Activated CD4-positive, alpha-beta T cell treated with anti-CD3 and anti-CD28 coated beads, Interleukin-2, amount 50 U/mL, for 48 hours (primary cell): ENCODE results near the gene ASIC4.

ENCODE experiments used
- DNase-seq, 2 experiments: peaks; one replicate each; pipeline ENCODE4 v3.0.0-alpha.2; 2020

The ASIC4 gene

DNA sequence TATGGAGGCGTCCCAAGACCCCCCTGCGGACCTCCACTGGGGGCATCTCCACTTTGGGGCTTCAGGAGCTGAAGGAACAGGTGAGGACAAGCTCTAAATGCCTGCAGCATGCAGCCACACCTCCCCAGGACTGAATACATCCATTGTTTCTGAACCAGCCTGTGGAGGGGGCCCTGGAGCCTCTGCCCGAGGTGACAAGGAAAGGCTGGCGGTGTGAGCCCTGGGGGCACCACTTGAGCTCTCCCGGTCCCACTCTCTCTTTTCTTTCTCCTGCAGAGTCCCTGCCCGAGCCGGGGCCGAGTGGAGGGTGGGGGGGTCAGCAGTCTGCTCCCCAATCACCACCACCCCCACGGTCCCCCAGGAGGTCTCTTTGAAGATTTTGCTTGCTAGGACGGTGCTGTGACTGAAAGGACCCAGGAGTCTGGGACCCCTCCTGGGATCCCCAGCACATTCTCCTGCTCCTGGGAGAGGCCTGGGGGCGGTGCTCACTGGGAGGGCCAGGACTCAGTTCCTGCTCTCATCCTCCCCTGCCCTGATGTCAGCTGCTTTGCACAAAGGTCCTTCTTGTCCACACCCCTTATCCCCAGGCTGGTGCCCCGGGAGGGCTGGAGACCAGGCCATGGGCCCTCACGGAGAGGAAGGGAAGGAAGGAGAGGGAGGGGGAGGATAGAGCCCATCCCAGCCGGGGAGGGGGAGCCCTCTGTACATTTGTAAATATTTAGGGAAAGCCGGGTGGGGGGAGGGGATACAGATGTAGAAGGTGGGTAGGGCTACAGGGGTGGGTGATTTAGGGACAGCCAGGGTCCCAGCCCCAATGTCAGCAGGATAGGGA lies 23.6 kb downstream of the ASIC4 start:
- no peak for DNase-seq

- no peak for DNase-seq
Observed at GRCh38 chr2:219538504-219538951, 24.2 kb downstream of the ASIC4 start.

DNA sequence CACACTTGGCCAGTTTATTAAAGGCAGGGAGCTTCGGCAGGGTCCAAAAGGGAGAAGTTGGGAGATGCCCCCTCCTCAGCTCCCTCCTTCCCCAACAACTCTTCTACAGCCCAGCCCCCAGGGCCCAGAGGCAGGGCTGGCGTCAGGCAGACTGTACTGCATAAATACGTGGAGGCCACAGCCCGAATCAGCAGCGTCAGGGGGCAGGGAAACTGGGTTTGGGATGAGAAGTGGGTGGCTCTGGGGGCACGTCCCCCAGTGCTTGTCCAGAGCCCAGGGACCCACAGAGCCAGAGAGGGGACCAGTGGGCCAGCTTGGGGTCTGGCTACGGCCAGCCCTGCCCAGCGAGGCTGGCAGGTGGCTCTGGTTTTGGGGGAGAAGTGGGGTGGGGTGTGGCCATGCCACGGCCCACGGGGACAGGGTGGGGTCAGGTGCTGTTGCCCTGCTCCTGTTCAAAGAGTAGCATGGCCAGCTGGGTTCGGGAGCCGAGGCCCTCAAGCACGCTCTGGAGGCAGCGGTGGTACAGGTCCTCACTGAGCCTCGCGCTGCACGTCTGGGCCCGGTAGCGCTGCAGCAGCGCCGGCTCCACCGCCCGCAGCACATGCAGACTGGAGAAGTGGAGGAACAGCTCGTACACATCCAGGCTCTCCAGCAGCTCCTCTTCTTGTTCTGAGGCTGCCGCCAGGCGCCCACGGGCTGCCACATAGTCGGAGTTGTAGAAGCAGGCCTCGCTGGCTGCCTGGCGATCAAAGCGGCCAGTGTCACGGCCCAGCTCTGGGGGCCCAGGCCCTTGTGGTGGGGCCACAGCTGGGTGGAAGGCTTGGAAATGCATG lies 24.9 kb downstream of the ASIC4 start:
- no peak for DNase-seq

- DNase-seq = no peak
Observed at GRCh38 chr2:219539926-219540678, 25.8 kb downstream of the ASIC4 start.

DNA sequence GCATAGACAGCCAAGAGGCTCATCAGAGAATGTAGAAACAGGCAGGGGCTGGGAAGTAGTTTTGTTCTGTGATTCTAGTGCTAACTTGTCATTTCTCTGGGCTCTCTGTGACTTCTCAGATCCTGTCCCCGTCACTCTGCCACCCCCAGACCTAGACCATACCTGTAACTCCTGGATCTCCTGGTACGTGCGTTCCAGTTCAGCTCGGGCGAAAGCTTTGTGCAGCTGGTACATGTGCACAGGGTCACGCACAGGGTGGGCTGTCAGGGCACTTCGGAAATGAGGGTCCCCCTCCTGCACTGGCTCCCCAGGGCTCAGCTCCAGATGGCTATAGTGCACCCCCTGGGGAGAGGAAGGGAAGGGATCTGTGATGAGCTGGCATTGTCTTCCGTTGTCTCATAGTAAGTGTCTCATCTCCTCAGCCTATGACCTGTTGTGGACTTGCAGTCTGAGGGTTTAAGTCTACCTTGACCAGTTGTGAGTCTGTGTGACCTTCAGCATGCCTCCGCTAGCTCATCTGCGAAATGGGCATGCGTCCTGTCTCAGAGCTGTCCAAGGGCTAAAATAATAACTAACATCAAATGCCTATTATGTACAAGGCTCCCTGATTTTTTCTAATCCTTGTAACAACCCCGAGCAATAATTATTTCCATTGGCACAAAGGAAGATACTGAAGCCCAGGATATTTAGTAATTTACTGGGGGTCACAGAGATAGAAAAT lies 26.7 kb downstream of the ASIC4 start:
- no peak for DNase-seq

- DNase-seq = peak; percentile 90 to 92
Observed at GRCh38 chr2:219541611-219542180, 27.4 kb downstream of the ASIC4 start.

- no peak for DNase-seq
Observed at GRCh38 chr2:219542931-219543595, 28.8 kb downstream of the ASIC4 start.

DNA sequence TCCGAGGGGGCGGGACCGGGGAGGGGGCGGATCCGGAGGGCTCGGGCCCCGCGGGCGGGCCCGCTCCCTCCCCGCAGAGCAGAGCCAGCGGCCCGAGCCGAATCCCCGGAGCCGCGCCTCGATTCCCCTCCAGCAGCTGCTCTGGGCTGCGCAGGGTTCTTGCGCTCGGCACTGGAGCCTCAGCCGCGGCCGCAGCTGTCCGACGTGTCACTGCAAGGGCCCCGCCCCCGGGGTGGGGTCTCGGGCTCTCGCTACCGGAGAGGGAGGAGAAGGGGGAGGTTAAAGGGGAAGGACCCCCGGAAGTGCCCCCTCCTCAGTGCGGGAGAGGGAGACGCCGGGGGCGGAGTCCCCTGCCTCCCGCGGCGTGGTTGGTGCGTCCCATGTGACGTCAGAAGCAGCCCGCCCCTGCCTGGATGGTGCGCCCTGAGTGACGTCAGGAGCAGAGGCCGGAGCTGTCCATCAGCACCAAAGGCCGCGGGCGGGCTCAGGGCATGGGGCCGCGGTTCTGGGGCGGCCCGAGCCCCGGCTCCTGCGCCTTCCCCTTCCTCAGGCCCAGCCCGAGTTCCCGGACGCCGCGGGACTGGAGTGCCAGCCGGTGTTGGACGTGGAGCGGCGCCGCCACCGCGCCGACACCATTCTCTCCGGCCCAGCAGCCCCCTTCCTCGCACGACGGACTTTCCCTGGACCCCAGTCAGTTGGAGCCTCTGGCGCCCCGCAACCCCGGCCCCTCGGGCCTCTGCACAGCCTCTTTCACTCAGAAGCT lies 29.5 kb downstream of the ASIC4 start, which contains the start of the genes CHPF and TMEM198:
Gene CHPF, minus strand, starts transcription at position 214 of the 763 bp plus-strand sequence. CDS start 271 bp downstream, outside the sequence.
Gene TMEM198, plus strand, starts transcription at position 433 of the 763 bp plus-strand sequence. CDS start 700 bp downstream, outside the sequence.
- DNase-seq = peak; percentile 96 to 97

GRCh38 chr2:219544567-219544966 lies 30.3 kb downstream of the ASIC4 start:
- DNase-seq = no peak

GRCh38 chr2:219545295-219545942 lies 31.1 kb downstream of the ASIC4 start:
- DNase-seq = no peak

- DNase-seq = no peak
Observed at GRCh38 chr2:219545943-219546352, 31.7 kb downstream of the ASIC4 start.

DNA sequence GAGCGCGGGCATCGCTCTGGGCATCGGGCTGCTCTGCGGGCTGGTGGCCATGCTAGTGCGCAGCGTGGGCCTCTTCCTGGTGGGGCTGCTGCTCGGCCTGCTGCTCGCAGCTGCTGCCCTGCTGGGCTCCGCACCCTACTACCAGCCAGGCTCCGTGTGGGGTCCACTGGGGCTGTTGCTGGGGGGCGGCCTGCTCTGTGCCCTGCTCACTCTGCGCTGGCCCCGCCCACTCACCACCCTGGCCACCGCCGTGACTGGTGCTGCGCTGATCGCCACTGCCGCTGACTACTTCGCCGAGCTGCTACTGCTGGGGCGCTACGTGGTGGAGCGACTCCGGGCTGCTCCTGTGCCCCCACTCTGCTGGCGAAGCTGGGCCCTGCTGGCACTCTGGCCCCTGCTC lies 33.3 kb downstream of the ASIC4 start:
- DNase-seq = no peak

- no peak for DNase-seq
Observed at GRCh38 chr2:219548990-219549389, 34.7 kb downstream of the ASIC4 start.

DNA sequence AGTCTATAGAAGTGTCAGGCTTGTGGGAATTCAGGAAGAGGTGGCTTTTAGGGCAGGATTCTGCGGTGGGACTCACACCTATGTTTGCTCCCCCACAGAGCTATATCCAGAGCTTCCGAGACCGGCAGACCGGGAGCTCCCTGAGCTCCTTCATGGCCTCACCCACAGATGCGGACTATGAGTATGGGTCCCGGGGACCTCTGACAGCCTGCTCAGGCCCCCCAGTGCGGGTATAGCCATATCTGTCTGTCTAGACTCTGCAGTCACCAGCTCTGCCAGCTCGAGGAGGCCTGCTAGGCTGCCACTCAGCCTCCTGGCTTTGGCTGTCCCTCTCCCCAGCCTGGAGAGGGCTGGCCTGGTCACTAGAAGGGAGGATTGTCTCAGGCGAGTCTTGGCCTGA lies 35.3 kb downstream of the ASIC4 start:
- DNase-seq = no peak

DNA sequence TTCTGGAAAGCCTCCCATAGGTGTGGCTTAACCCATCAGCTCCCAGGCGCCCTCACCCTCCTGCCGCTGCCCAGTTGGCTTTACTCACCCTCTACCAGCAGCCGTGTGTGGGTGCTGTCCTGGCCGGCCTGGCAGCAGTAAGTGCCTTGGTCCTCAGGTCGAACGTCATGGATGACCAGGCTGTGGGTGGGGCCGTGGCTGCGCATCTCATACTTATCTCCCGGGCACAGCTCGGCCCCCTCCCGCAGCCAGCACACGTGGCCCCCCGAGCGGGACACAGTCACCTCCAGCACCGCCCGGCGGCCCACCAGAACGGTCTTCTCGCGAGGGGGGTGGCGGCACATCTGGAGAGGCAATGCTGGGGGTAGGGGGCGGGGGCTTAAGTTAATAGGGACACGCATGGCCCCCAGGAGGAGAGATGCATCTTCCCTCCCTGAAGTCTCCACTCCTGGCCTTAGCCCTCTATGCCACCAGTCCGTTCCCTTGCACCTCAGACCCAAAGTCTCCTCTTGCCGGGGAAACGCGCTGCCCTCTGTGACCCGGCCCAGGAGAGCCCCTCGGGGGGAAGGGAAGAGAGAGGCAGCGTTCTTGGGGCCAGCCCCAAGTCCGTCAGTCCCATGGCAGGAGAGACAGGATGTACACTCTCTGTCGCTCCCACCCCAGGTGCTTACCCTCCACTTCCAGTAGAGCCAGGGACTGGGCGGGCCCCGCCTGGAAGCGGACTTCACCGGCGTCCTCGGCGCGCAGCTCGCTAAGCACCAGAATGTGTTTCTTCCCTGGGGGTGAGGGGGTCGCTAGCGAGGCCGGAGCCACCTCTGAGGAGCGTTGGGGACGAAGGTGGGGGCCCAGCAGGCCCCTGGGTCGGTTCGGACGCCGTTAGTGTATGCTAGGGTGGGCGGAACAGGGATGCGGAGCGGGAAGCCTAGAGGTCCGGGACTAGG lies 37.4 kb downstream of the ASIC4 start:
- peak in 1 of 2 experiments; percentile 27 for DNase-seq

- DNase-seq = peak; percentile 82 to 86
Observed at GRCh38 chr2:219552382-219553167, 38.3 kb downstream of the ASIC4 start.

GRCh38 chr2:219553168-219553417 lies 38.8 kb downstream of the ASIC4 start:
- no peak for DNase-seq

DNA sequence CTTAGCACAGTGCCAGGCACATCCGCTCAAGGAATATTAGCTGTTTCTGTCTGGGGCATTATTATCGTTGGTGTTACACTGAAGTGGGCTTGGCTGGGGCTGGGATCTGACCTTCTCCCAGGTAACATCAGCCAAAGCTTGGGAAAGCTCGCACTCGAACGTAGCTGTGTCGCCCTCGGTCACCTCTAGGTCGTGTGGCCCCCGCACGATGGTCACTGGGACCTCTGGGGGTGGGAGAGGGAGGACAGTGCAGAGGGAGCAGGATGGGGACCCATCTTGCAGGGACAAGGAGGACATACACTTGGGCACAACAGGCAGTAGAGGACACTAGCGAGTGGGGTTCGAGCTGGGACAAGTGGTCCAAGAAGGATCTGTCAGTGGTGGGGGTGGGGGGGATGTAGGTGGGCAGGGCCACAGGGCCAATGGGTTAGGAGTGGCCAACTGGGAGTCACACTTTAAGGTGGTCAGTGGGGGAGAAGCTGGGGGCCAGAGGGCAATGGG lies 39.2 kb downstream of the ASIC4 start:
- no peak for DNase-seq
